ENCODE results near the gene KCNH8.

DNA sequence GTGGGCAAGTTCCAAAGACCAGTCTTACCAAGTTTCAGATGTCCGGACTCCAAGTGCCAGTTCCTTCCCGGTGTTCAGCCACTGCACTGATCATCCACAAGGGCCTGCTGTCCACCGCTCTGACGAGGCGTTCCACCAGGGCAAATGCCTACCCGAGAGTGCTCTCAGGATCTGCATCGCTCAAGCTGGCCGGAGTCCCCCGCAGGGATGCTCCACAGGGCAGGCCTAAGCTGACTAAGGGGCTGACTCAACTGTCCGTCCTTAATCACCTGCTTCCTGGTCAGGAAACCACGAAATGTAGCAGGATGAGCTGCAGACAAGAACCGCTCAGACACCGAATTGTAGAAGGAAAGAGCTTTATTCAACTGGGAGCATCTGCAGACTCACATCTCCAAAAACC is 341.6 kb downstream of the KCNH8 start:
- TF ChIP-seq POLR2A (IDR thresholded peaks at IDR 0.05) = no peak
- TF ChIP-seq, protein P1, sequence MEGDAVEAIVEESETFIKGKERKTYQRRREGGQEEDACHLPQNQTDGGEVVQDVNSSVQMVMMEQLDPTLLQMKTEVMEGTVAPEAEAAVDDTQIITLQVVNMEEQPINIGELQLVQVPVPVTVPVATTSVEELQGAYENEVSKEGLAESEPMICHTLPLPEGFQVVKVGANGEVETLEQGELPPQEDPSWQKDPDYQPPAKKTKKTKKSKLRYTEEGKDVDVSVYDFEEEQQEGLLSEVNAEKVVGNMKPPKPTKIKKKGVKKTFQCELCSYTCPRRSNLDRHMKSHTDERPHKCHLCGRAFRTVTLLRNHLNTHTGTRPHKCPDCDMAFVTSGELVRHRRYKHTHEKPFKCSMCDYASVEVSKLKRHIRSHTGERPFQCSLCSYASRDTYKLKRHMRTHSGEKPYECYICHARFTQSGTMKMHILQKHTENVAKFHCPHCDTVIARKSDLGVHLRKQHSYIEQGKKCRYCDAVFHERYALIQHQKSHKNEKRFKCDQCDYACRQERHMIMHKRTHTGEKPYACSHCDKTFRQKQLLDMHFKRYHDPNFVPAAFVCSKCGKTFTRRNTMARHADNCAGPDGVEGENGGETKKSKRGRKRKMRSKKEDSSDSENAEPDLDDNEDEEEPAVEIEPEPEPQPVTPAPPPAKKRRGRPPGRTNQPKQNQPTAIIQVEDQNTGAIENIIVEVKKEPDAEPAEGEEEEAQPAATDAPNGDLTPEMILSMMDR (IDR thresholded peaks at IDR 0.05) = no peak

Measured in right lobe of liver (tissue), 4 donors.